Stimulated activated CD8-positive, alpha-beta memory T cell treated with anti-CD3 and anti-CD28 coated beads, Interleukin-4, amount 100 ng/mL, for 1 hour (primary cell): ENCODE data around the gene GLI3.

Experiments used
- DNase-seq, 2 donors: peaks; one replicate each; pipeline ENCODE4 v3.0.0-alpha.2; 2020; ENCODE audit warnings: low read depth in 2 of 2, low spot score in 1 of 2

The GLI3 gene

GRCh38 chr7:42236976-42237810 is at the start of gene GLI3:
Gene GLI3 (minus strand): TSS chr7:42237209. CDS start chr7:42223253, 13,956 bp downstream.
- no peak for DNase-seq

DNA sequence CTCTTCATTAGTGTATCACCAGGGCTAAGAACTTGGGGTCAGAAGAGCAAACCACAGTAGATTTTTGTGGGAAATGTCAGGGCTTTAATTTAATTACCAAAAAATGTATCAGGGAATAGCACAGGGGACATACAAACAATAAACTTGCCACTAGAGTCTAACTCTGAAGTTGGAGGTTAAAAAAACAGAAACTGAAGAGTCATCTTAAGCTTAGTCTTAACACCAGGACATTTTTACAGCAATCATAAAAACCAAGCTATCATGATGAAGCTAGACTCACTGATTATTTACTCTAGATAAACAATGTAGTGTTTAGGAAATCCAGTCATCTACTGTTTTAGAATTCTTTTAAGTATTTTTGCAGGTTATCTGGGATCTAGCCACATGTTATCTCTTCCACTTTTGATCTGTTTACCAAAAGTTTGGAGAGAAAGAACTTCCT is 48.4 kb upstream of the GLI3 start:
- DNase-seq = no peak

DNA sequence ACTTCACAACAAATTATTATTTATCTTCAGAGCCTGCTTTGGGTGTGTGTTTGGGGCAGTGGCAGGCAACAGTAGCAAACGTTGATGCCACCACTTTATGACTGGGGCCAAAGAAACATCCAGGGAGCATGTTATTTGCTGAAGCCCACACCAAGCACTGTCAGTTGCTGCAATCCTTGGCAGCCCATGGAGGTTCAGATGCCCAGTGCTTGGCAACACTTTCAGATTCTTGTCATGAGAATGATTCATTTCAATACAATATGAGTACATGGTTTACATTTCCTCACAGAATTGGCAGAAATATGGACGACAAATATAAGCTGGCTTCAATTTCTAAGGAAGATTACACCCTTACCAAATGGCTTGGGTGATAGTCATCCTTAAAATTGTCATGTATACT is 46.5 kb upstream of the GLI3 start:
- DNase-seq = no peak

DNA sequence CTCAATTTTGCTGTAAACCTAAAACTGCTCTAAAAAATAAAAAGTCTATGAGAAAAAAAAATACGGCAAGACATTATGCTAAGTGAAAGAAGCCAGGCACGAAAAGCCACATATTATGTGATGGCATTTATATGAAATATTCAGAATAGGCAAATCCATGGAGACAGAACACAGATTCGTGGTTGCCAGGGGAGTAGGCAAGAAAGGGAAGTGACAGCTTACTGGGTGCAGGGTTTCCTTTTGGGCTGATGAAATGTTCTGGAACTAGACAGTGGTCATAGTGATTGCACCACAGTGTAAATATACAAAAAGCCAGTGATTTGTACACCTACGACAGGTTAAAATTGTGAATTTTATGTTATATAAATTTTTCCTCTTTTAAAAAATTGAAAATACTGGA is 41.3 kb upstream of the GLI3 start:
- DNase-seq = no peak

DNA sequence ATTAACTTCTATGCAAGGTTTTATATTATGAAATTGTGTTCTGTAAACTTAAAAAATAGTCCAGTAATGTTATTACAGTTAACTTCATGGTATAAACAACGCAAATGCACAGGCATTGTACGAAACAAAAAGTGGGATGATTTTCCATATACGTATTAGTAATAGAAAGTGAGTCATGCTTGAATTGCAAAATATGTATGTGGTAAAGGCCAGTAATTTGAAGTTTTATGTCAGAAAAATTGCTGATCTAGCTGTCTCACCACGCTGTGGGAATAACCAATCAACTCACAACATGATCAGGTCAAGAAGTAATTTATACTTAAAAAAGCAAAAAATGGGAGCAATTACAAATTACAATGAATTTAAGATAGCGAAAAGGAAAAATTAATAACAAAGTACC is 37.0 kb upstream of the GLI3 start:
- DNase-seq = no peak

DNA sequence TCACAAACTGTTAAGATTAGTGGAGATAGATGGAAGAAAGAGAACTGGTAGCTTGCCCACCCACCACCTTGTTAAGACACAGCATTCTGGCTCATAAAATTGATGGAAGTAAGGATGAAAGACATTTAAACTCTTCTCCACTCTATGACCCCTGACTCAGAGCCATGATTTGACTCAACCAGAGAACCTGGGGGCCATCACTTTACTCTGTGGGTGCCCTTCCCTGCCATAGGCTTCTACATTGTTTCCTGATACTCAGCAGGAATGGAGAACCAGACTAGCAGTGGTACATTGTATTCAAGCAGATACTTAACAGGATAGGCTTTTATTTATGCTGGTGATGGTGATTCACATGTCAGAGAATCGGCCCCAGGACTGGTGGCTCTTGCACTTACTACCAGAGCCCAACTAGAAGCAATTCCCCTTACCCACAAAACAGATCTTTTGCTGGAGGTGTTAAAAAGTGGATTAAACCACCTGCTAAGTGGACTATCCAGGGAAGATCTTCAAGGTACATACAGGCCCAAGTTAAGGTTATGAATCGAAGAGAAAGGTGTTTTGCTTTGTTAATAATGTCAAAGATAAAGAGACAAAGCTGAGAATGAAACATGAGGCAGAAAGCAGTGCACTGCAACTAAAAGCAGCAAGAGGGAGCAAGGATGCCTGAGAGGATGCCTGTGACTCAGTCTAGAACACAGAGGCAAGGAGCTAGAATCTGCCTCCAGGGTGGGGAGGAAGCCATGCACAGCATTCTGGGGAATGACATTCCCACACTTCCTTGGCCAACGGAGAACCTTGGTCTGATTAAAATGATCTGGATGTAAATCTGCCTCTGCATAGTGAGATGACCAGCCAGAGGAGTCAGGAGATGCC is 36.0 kb upstream of the GLI3 start:
- no peak for DNase-seq

DNA sequence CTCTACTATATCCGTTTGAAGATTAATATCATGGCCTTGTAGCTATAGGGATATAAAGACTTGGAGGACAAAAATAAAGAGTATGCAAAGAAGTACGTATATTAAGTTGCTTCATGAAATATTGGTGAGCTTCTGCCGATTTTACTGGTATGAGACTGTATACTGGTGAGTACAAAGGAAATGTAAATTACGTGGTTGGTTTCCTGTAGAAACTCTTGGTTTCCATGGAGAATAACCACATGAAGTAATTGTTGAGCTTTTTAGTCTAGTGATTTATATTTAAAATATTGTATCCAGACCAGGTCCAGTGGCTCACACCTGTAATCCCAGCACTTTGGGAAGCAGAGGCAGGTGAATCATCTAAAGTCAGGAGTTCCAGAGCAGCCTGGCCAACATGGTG is 32.2 kb upstream of the GLI3 start:
- DNase-seq = no peak

- DNase-seq = no peak
These were observed 27.7 kb upstream of the GLI3 start for GRCh38 chr7:42264702-42265101.

DNA sequence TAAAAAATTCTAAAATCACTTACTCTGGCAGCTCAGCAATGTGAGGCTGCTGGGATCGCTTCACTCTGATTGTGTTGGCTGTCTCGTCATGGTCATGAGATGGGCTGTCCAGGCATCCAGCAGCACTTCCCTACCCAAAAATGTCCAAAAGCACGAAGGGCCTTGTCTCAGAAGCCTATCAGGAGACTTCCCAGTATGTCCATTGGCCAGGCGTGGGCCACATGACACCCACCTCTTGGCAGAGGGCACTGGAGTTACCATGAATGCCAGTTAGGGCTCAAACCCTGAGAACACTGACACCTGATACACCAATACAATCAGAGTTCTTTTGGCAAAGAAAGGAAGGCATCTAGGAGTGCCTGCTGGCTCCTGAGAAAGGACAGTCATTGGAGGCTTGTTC is 27.0 kb upstream of the GLI3 start:
- no peak for DNase-seq

DNA sequence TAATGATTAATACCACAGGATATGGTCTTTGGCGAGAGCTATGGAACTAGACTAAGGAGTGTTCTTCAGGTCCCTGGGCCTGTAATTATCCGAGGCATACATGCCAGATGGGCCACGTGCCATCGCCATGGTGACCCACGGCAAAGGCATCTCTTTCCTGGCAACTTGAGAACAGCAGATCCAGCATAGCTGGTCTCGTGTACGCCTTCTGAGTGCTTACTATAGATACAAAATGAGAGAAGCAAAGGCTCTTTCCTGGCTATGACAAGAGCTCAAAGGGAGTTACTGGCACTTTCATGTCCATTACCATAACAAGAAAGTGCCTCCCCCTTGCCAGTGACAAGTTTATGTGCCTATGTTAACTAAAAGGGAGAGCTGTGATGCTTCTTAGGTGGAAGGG is 26.0 kb upstream of the GLI3 start:
- DNase-seq = no peak

- DNase-seq = no peak
These were observed 17.2 kb upstream of the GLI3 start for GRCh38 chr7:42254217-42254616.

DNA sequence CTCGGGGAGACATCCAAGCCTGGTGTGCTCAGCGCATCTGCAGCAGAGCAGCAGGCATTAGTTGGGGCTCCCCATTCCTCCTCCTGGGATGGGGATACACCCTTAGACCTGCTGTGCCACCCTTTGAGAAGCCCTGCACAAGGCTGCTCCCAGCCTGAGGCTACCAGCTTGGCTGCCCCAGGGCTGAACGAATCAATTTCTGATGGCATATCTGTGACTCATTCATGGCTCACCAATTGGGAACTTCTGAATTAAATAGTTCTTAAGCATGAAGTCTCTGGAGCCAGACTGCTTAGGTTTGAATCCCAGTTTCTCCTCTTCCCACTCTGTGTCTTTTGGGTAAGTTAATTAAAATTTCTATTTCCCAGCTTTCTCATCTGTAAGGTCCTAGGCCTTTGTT is 16.3 kb upstream of the GLI3 start:
- no peak for DNase-seq

DNA sequence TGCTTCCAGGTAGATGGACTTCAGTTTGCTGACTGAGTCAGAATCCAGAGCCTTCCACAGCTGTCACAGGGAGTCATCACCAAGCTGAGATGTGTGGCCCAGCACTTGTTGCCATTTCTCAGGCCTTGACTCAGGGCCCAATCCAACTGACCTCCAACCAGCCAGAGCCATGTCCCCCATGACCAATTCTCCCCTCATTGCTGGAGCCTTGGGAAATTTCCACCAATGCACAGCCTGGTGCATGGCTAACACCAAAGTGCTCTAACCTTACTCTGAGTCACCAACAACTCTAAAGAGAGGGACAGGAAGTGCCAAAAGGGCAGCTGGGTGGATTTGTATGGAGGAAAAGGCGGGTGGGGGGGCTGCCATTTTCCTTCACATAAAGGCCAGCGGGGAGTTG is 13.4 kb upstream of the GLI3 start:
- DNase-seq = no peak

DNA sequence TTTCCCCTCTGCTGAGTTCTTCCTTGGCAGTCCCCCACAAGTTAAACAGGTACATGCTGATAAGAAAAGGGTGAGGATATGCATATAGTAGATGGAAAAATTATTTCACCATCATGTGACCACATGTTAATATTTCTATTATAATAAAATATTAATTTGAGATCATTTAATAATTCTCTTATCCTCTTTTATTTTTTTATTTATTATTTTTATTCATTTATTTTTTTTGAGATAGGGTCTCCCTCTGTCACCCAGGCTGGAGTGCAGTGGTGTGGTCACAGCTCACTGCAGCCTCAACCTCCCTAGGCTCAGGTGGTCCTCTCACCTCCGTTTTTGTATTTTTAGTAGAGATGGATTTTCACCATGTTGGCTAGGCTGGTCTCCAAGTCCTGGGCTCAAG is 11.6 kb upstream of the GLI3 start:
- DNase-seq = no peak

DNA sequence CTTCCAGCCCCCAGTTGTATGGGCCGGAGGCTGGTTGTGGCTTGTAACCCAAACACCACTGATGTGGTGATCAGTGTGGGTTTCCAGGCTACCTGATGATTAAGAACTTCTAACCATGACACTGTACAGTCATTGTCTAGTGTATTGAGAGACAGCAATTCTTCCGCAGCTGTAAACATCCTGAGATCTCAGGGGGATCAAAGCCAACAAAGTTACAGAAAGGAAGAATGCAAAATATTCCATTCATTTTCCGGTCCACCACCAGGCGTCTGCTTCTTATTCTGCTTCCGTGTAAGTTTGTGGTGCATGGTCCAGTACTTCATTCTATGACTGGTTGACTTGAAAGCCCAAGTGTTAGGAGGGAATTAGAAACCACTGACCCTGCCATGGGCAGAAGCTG is 10.3 kb upstream of the GLI3 start:
- DNase-seq = no peak

DNA sequence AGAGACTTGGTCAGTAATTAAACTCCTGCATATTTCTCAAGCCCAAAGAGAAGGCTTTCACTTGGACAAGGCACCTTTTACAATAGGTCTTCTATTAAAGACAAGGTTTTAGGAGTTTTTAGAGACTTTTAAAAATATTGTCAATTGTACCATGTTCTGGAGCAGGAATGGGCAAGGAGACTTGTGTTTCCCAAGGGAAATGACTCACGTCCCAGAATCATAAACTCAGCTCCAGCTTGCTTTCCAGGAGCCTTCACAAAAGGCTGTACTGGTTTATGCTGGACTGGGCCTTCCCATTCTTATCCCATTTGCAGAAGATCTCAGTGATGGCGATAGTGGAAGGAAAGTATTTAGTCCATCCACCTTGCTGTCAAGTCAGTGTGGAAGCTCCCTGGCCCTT is 7.8 kb upstream of the GLI3 start:
- DNase-seq = no peak

DNA sequence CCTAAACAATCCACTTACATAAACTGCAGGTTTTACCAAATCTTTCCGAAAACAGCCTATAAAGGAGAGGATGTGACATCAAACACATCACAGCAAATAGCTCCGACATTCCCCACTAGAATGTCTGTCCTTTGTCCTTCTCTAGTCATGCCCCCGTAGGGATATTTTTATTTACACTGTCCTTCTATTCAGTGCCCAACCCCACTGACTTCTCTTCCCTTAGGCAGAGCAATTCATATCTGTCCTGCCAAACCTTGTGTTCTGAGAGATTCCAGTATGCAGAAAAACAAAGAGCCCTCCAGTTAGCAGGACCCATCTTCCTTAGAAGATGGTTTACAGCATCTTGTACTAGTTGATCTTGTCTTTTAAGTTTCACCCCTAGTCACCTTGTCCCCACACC is 5.4 kb upstream of the GLI3 start:
- DNase-seq = no peak

- DNase-seq = no peak
These were observed 4.4 kb upstream of the GLI3 start for GRCh38 chr7:42241424-42241823.

DNA sequence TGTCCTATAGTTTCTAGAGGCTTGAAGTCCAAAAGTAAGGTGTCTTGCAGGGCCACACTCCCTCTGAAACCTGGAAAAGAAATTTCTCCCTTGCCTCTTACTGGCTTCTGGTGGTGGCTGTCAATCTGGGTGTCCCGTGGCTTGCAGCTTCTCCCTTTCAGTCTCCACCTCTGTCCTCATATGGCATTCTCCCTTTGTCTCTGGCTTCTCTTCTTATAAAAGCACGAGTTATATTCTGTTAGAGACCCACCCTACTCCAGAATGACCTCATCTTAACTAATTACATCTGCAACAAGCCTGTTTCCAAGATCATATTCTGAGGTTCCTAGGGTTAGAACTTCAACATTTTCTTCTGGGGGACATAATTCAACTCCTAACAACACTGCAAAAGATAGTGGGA is 3.4 kb upstream of the GLI3 start:
- no peak for DNase-seq

DNA sequence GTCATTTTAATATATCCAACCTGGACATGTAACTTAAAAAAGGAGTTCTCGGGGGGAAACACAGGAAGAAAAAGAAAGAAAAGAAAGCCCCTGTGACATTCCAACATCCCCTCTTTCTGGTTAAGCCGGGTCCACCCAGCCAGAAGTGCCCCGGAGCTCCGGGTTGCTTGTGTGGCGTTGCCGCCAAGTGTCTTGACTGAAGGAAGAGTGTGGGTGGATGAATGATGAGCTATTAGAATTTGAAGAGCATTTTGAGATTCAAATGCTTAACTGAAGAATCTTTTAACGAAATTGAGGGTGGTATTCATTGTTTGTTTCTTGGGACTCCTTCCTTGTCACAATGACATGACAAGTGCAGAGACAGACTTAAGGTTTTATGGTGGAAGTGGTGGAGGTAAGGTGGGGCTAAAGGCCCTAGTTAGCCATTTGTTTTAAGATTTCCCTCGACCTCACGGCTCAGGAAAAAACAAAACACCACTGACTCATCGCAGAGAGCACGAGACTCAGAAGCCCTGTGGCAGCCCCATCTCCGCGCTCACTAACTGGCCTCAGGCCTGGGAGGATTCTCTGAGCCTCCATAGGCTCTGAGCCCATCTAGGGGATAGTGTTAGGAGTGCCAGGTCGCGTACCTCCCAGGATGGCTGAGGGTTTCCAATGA is 1.8 kb upstream of the GLI3 start:
- no peak for DNase-seq

- no peak for DNase-seq
These were observed 967 bp upstream of the GLI3 start for GRCh38 chr7:42237811-42238541.
